Measurements from ENCODE around the gene CLTRN. TPM values are rescaled to one million over a fixed set of nuclear protein-coding genes. Genes with fewer than 3 reads are reported as not detected.

The CLTRN gene
- total RNA-seq, 1 experiment from 2014 or later = 0.42 TPM

Other genes starting within 250 kb of the CLTRN start
- 4.6 and 4.9 TPM in 2 replicates for gene PIR, start 171.5 kb downstream of the CLTRN start, total RNA-seq (2014; rRNA removed; shearing (Covaris generic))
- gene BMX, start 164.0 kb downstream of the CLTRN start, total RNA-seq (2014; rRNA removed; shearing (Covaris generic)) = 0.05 and 0.08 TPM in 2 replicates
- gene ACE2, start 63.8 kb downstream of the CLTRN start, total RNA-seq (2014; rRNA removed; shearing (Covaris generic)) = 0.20 and 0.28 TPM in 2 replicates
- gene CA5B, start 73.5 kb upstream of the CLTRN start, total RNA-seq (2014; rRNA removed; shearing (Covaris generic)) = 4.0 and 5.0 TPM in 2 replicates
- gene ZRSR2, start 125.7 kb upstream of the CLTRN start, total RNA-seq (2014; rRNA removed; shearing (Covaris generic)) = 7.3 and 10.6 TPM in 2 replicates
- 205 and 230 TPM in 2 replicates for gene AP1S2, start 190.0 kb upstream of the CLTRN start, total RNA-seq (2014; rRNA removed; shearing (Covaris generic))